ENCODE data around the gene MON1B.
A peak's percentile ranks its signal among the peaks of the same experiment; 100 is the strongest.
"Not testable (repeated sequence)": the region's sequence is repeated elsewhere in the genome, so short reads cannot be mapped to it uniquely, and the experiment has no call there.

Gene MON1B

GRCh38 chr16:77236063-77236511 is 45.1 kb downstream of the MON1B start:
- peak; percentile 77 for DNase-seq (ENCODE audit: low read depth)
- TF ChIP-seq CTCF (conservative IDR thresholded peaks at IDR 0.05; ENCODE audit: control insufficient read depth, insufficient read depth, low read depth, low read length): peak; percentile 99
- H3K4me3 ChIP-seq (ENCODE audit: control insufficient read depth, low read depth, low read length): no peak overlapping the region

- no peak for DNase-seq (ENCODE audit: low read depth)
- no peak for TF ChIP-seq CTCF (conservative IDR thresholded peaks at IDR 0.05; ENCODE audit: control insufficient read depth, insufficient read depth, low read depth, low read length)
- no peak overlapping the region for H3K4me3 ChIP-seq (ENCODE audit: control insufficient read depth, low read depth, low read length)
Observed at GRCh38 chr16:77238593-77238992, 47.6 kb downstream of the MON1B start.

GRCh38 chr16:77242471-77242870 is 51.5 kb downstream of the MON1B start:
- not testable (repeated sequence) for DNase-seq (ENCODE audit: low read depth); H3K4me3 ChIP-seq (ENCODE audit: control insufficient read depth, low read depth, low read length)

- TF ChIP-seq CTCF (conservative IDR thresholded peaks at IDR 0.05; ENCODE audit: control insufficient read depth, insufficient read depth, low read depth, low read length): no peak
- DNase-seq (ENCODE audit: low read depth): peak; percentile 45
- H3K4me3 ChIP-seq (ENCODE audit: control insufficient read depth, low read depth, low read length): no peak overlapping the region
Observed at GRCh38 chr16:77246150-77246549, 55.2 kb downstream of the MON1B start.

GRCh38 chr16:77250400-77250799 is 59.4 kb downstream of the MON1B start:
- no peak overlapping the region for H3K4me3 ChIP-seq (ENCODE audit: control insufficient read depth, low read depth, low read length)
- TF ChIP-seq CTCF (conservative IDR thresholded peaks at IDR 0.05; ENCODE audit: control insufficient read depth, insufficient read depth, low read depth, low read length): no peak
- DNase-seq (ENCODE audit: low read depth): peak; percentile 82
